Measurements from ENCODE around the gene CACNA1E.

GRCh38 chr1:181632960-181633359 is 149.6 kb downstream of the CACNA1E start:
- TF ChIP-seq CTCF (conservative IDR thresholded peaks at IDR 0.05; ENCODE audit: low read length) (no peak), EZH2phosphoT487 (IDR thresholded peaks at IDR 0.05; ENCODE audit: borderline replicate concordance) (no peak)

Data from Loucy (cell line).